HK-2 (cell line): ENCODE data around the gene OTOP3.

Source experiments
- DNase-seq: peaks from one replicate; pipeline ENCODE4 v3.0.0-alpha.2; 2018; ENCODE audit not compliant: unreplicated experiment

The OTOP3 gene

DNA sequence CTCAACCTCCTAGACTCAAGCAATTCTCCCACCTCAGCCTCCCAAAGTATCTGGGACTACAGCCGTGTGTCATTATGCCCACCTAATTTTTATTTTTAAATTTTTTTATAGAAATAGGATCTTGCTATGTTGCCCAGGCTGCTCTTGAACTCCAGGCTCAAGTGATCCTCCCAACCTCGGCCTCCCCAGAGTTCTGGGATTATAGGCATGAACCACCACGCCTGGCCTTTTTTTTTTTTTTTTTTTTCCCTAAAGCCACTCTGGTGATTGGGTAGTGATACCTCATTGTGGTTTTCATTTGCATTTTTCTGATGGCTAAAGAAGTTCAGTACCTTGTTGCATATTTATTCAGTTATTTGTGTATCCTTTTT is 50.5 kb downstream of the OTOP3 start:
- no peak for DNase-seq

DNA sequence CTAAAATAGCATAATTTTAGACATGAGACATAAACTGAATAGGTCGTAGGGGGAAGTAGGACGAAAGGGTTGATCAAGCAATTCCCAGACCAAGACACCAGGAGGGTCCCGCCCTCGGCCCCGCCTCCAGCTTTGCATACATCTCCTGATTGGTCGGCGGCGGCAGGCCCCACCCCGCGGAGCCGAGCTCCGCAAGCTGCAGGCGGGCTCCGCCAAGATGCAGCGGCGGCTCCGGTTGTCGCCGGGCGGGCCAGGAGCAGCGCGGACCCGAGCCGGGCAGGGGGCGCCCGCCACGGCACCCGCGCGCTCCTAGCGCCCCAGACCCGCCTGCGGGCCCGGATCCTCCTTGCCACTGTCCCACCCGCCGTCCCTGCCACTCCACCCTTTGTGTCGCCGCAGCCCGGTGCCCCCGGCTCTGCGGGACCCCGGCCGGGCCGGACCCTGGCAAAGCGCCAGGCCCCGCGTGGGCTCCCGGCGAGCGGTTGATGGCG is 51.8 kb downstream of the OTOP3 start, which contains the start of gene CDR2L:
Gene CDR2L (plus strand): TSS at position 215 of the 491 bp plus-strand sequence. CDS start 412 bp downstream, outside the sequence.
- peak; percentile 93 for DNase-seq

DNA sequence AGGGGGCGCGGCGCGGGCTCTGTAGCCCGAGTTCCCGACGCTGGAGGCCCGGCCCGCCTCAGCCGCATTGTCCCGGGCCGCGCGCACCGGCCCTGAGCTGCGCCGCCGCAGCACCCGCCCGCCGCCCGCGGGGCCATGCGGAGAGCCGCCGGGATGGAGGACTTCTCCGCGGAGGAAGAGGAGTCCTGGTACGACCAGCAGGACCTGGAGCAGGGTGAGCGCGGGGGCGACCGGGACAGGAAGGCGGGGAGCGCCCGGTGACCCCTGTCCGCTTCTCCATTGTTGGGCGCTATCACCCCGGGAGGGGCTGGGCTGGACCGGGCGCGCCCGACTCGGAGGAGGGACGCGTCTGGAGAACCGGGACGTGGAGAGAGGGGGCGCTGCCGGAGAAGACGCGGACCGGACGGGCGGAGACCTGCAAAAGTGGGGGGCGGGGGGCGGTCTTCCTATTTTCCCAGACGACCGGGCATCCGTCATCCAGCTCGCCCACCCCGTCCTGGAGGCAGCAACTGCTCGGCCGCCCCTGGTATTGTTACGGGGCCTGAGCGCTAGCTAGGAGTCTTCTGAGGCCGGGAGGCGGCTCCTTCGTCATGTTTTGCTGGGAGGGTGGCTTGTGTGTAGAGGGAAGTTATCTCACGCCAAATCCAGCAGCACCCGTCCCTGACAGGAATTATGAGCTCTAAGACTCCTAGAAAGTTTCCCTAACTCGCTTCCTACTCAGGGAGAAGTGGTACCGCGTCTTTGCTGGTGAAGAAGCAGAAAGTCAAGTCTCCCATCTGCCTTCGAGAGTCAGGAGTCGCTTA is 52.4 kb downstream of the OTOP3 start:
- DNase-seq = peak; percentile 76

DNA sequence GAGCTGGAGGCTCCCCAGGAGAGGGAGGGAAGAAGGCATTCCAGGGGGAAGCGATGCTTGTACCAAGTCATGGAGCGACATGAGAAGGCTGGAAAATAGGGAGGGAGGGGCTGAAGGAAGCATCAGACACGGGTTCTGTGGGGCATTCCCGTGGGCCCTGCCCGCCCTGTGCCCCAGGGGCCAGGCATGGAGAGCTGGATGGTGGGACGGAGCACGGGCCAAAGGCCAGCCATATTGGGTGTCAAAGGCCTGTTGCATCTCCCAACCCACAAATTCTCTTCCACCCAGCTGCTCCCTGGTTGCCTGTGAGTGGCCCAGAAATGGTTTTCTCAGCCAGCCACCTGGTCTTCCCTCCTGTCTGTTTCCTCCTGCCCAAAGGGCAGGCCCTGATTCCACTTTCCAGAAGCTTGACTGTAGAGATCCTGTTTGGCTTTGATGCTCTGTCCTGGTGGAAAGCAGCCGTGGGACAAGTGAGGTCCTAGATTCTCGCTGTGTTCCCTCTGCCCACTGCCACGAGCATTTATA is 54.9 kb downstream of the OTOP3 start:
- DNase-seq = no peak

DNA sequence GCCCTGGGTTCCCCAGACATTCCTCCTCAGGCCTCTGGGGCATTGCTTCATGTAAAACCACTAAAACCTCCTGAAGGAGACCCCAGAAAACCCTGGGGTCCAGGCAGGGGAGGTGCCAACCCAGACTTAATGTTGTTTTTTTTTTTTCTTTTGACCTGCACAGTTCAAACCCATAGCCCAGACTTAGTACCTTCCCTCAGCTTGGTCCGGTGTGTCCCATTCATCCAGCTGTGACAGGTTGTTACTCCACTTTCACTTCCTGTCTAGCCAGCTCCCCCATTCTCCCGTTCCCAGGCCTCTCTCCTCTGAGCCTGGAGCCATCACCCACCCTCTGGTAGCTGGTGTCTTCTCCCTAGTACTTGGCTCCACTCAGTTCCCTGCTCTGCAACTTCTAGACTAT is 56.5 kb downstream of the OTOP3 start:
- no peak for DNase-seq

DNA sequence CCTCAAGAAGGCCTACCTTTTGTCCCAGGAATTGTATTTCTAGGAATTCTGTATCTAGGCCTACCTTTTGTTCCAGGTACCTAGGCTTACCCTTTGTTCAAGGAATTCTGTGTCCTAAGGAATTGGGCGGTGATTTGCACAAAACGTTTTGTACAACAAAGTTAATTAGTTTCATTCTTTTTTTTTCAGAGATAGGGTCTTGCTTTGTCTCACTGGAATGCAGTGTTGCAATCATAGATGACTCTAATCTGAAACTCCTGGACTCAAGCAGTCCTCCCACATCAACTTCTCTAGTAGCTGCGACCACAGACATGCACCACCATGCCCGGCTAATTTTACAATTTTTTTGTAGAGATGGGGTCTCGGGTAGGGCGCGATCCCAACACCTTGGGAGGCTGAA is 58.7 kb downstream of the OTOP3 start:
- no peak for DNase-seq

DNA sequence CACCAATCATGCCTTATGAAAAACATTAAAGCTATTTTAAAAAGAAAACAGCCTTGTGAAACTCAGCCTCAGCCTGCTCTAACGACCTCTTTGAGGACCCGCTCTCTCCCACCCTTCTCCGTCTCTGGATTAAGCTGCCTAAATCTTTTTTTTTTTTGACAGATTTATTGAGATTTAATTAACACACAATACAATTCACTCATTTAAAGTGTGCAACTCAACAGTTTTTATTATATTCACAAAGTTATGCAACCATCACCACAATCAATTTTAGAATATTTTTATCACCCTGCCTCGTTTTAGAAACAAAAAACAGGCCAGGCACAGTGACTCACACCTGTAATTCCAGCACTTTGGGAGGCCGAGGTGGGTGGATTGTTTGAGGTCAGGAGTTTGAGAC is 60.1 kb downstream of the OTOP3 start:
- no peak for DNase-seq

DNA sequence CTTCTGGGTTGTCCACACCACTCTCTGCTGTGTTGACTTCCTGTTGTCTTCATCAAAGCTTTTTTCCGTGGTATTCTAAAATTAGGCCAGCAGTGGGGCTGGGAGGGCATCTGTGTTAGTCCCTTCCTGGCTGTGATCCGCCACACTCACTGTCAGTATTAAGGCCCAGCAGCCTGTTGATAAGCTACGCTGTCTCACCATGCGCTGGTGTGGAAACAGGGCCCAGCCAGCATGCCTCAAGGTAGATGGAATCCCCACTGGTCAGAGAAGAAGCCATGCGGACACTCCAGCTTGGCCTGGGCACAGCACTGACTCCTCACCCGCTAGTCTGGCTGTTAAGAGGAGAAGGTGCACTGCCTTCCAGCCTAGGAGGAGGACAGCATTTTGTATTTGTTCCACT is 63.1 kb downstream of the OTOP3 start:
- DNase-seq = no peak

DNA sequence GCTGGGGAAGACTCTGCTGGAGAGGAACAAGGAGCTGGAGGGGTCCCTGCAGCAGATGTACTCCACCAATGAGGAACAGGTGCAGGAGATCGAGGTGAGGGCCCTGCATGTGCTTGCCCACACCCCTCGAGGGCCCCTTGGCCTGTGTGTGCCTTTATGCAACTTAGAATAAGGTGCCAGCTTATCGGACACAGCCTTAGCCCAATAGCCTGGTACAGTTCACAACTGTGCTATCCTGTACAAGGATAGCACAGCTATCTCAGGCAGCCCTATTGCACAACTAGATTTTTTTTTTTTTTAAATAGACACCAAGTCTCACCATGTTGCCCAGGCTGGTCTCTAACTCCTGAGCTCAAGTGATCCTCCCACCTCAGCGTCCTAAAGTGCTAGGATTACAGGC is 63.8 kb downstream of the OTOP3 start:
- DNase-seq = no peak
